ENCODE data around the gene OR4K17.
"Not testable (repeated sequence)": the region's sequence is repeated elsewhere in the genome, so short reads cannot be mapped to it uniquely, and the experiment has no call there.

The OR4K17 gene

GRCh38 chr14:20110438-20110837 lies at the start of gene OR4K17:
Gene OR4K17, plus strand, starts transcription at chr14:20110739. Its CDS starts 6,761 bp downstream, at chr14:20117500.
- no peak for DNase-seq

- no peak for DNase-seq
These were observed 18.5 kb upstream of the OR4K17 start for GRCh38 chr14:20092050-20092449.

GRCh38 chr14:20093442-20093841 lies 17.1 kb upstream of the OR4K17 start:
- DNase-seq = no peak

DNA sequence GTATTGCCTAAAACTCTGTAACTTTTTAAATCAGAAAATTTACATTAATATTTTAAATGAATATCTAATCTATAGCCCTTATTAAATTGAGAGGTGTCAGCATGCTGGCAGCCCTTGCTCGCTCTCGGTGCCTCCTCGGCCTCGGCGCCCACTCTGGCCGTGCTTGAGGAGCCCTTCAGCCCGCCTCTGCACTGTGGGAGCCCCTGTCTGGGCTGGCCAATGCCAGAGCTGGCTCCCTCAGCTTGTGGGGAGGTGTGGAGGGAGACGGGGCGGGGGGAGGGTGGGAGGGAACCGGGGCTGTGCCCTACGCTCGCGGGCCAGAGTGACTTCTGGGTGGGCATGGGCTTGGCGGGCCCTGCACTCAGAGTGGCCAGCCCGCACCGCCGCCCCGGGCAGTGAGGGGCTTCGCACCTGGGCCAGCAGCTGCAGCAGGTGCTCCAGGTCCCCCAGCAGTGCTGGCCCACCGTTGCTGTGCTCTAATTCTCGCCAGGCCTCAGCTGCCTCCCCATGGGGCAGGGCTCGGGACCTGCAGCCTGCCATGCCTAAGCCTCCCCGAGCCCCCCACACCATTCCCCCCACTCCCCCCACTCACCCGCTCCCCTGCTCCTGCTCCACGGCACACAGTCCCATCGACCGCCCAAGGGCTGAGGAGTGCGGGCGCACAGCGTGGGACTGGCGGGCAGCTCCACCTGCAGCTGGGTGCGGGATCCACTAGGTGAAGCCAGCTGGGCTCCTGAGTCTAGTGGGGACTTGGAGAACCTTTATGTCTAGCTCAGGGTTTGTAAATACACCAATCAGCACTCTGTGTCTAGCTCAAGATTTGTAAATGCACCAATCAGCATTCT lies 11.4 kb upstream of the OR4K17 start:
- not testable (repeated sequence) for DNase-seq

DNA sequence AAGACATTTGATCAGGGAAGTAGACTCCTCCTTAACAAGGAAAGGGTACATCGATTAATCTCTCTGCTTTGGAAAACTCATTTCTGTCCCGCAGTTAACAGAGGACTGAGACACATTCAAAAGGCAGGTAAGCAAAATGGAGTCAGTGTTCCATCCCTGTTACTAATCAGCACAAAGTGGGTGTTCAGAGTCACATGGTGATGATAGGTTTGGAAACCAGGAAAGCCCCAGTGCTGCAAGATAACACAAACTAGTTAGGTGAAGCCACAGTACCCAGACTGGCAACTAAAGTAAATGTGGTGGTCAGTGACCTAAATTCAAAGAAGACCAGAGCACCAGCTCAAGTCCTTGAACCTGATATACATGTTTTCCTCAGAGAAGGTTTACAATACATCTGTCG lies 1.8 kb downstream of the OR4K17 start:
- no peak for DNase-seq

DNA sequence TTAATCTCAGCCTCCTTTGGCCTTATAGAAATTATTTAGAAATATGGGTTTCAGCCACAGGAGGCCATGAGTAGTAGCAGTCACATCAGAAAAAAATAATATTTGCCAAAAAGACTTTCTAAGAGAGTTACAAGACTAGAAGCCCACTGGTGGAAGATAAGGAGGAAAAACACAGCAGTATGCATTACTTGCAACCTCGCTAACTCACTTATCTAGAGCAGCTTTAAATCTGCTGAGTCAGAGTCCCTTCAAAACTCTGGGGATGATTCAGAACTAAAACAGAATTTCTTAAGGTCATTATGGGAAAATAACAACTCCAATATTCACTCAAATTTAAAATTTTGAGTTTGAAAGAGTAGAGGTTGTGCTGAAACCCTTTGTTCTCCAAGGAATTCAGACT lies 6.2 kb downstream of the OR4K17 start:
- DNase-seq = no peak

DNA sequence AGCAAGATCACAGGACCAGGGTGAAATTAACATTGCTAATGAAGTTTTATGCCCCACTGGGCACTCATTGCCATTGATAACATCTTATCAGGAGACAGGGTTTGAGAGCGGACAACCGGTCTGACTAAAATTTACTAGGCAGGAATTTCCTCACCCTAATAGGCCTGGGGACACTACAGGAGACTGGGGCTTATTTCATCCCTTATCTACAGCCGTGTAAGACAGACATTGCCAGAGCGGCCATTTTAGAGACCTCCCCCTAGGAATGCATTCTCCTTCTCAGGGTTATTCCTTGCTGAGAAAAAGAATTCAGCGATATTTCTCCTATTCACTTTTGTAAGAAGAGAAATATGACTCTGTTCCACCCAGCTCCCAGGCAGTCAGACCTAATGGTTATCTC lies 8.3 kb downstream of the OR4K17 start:
- DNase-seq = no peak

DNA sequence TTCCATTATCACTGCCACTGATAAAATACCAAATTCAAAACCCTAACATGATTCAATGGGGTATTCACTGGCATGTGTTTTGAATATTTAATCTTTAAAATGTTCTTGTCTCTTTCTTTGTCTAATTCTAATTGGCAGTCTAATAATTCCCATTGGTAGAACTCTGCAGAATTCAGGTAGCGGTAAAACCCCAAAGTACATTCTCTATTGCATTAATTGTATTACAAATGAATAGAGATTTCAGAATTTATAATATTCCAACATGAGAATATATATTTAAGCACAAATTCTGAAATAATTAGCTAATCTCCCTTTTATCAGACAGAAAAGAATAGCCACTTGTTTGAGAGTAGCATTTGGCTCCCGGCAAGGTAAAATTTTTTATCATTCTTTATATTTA lies 28.0 kb downstream of the OR4K17 start, which contains the start of gene OR4N5:
OR4N5 (plus strand) TSS at position 301 of the 400 bp plus-strand sequence. CDS start 4,916 bp downstream, outside the sequence.
- DNase-seq = no peak

DNA sequence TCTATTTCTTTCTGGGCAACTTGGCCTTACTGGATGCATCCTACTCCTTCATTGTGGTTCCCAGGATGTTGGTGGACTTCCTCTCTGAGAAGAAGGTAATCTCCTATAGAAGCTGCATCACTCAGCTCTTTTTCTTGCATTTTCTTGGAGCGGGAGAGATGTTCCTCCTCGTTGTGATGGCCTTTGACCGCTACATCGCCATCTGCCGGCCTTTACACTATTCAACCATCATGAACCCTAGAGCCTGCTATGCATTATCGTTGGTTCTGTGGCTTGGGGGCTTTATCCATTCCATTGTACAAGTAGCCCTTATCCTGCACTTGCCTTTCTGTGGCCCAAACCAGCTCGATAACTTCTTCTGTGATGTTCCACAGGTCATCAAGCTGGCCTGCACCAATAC lies 33.4 kb downstream of the OR4K17 start:
- no peak for DNase-seq

DNA sequence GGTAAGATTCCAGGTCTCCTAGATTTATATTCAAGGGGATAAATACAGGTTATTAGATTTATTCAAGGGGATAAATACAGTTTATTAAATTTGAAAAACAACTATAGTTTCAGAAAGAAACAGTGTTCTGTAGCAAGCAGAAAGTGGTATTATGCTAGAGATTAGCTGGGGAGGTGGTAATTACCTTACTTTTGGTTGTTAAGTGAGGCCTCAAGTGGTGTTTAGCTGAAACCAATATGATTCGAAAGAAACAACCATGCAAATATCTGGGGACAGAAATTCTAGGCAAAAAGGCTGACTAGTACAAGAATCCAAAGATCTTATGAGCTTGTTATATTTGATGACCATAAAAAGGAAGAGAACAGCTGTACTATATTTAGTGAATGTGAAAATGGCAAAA lies 34.3 kb downstream of the OR4K17 start:
- no peak for DNase-seq

DNA sequence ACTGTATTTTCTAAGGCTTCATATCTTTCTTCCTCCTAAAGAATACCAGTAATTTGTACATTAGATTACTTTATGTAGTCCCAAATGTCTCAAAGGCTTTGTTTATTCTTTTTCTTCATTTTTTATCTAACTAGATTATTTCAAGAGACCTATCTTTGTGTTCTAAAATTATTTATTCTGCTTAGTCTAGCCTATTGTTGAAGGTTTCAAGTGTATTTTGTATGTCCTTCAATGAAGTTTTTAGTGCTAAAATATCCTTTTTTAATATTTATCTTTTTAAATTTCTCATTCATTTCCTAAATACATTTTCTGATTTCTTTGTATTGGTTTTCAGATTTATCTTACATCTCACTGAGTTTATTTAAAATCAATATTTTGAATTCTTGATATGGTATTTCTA lies 53.9 kb downstream of the OR4K17 start:
- no peak for DNase-seq

- DNase-seq = no peak
These were observed 56.6 kb downstream of the OR4K17 start for GRCh38 chr14:20167091-20167490.

DNA sequence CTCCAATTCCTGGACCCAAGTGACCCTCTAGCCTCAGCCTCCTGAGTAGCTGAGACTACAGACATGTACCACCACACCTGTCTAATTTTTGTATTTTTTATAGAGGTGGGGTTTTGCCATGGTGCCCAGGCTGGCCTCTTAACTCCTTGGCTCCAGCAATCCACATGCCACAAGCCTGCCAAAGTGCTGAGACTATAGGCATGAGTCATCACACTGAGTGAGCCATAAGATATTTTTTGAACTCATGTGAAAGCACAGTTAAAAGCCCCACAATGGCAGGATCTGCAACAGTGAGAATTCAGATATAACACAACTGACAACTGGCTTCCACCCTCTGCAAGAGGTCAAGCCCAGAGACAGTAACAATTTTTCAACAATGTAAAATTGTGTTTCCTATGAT lies 59.3 kb downstream of the OR4K17 start:
- not testable (repeated sequence) for DNase-seq
